HUDEP-2 (cell line): ENCODE data around the gene UNC5A.

Source experiments
- DNase-seq, 76 experiments: peaks; one replicate each; lab custom pipeline; 2025; ENCODE audit not compliant: unreplicated experiment in 76 of 76; lab: John Stamatoyannopoulos, UW

The UNC5A gene

GRCh38 chr5:176912115-176912514, 101.8 kb downstream of the UNC5A start:
- no peak for DNase-seq

- no peak for DNase-seq
Observed at GRCh38 chr5:176915906-176916305, 105.5 kb downstream of the UNC5A start.

- no peak for DNase-seq
Observed at GRCh38 chr5:176916337-176916736, 106.0 kb downstream of the UNC5A start.

- no peak for DNase-seq
Observed at GRCh38 chr5:176918613-176919012, 108.3 kb downstream of the UNC5A start.

GRCh38 chr5:176921714-176922113, 111.4 kb downstream of the UNC5A start:
- DNase-seq = no peak

GRCh38 chr5:176922817-176923216, 112.5 kb downstream of the UNC5A start:
- no peak for DNase-seq

GRCh38 chr5:176927562-176927961, 117.2 kb downstream of the UNC5A start:
- no peak for DNase-seq

GRCh38 chr5:176929654-176930053, 119.3 kb downstream of the UNC5A start:
- peak in 1 of 76 experiments; percentile 13 for DNase-seq
